Neural progenitor cell (in vitro differentiated cells): ENCODE results near the gene ALOX15. TPM values are rescaled to one million over a fixed set of nuclear protein-coding genes. Genes with fewer than 3 reads are reported as not detected.

Experiments used
- DNase-seq: peaks from one replicate; pipeline ENCODE4 v3.0.0-alpha.2; 2016; ENCODE audit warnings: low spot score
- H2AFZ ChIP-seq: fragments of 200-600 bp; sonication (generic); replicated peaks from 2 replicates; pipeline ENCODE4 v1.6.1; 2016; ENCODE audit warnings: antibody characterized with exemption
- H3F3A ChIP-seq: fragments of 200-600 bp; sonication (generic); 2 replicates; pipeline ENCODE4 v1.6.1; 2016; ENCODE audit warnings: antibody characterized with exemption, low read depth
- H3K27ac ChIP-seq: fragments of 200-600 bp; sonication (generic); 2 replicates; pipeline ENCODE4 v1.5.1; 2016; ENCODE audit warnings: mild to moderate bottlenecking
- H3K27me3 ChIP-seq: fragments of 200-600 bp; sonication (generic); 2 replicates; pipeline ENCODE4 v1.6.1; 2016; ENCODE audit warnings: mild to moderate bottlenecking, moderate library complexity
- H3K36me3 ChIP-seq: fragments of 200-600 bp; sonication (generic); 2 replicates; pipeline ENCODE4 v1.5.1; 2016
- H3K4me1 ChIP-seq: fragments of 200-600 bp; sonication (generic); 2 replicates; pipeline ENCODE4 v1.6.1; 2016; ENCODE audit warnings: mixed run types
- H3K4me2 ChIP-seq: fragments of 200-600 bp; sonication (generic); 2 replicates; pipeline ENCODE4 v1.6.1; 2016
- H3K4me3 ChIP-seq: fragments of 200-600 bp; sonication (generic); 2 replicates; pipeline ENCODE4 v1.5.1; 2016
- H3K79me2 ChIP-seq: fragments of 200-600 bp; sonication (generic); 2 replicates; pipeline ENCODE4 v1.6.1; 2016; ENCODE audit warnings: low read depth
- H3K9ac ChIP-seq: fragments of 200-600 bp; sonication (generic); 2 replicates; pipeline ENCODE4 v1.6.1; 2016
- H3K9me3 ChIP-seq: fragments of 200-600 bp; sonication (generic); 2 replicates; pipeline ENCODE4 v1.5.1; 2016; ENCODE audit warnings: low read depth
- H4K20me1 ChIP-seq: fragments of 200-600 bp; sonication (generic); 2 replicates; pipeline ENCODE4 v1.6.1; 2016; ENCODE audit warnings: low read depth
- H3K27ac Mint-ChIP-seq: 3 replicates; pipeline ENCODE4 v1.8.0; 2021; ENCODE audit warnings: mixed read lengths
- H3K27me3 Mint-ChIP-seq: 2 replicates; pipeline ENCODE4 v1.8.0; 2022; ENCODE audit warnings: low read depth, mild to moderate bottlenecking, inconsistent platforms, moderate library complexity, mixed read lengths; ENCODE audit not compliant: insufficient read depth
- H3K36me3 Mint-ChIP-seq: 3 replicates; pipeline ENCODE4 v1.8.0; 2021; ENCODE audit warnings: mixed read lengths
- H3K4me1 Mint-ChIP-seq: 3 replicates; pipeline ENCODE4 v1.8.0; 2021; ENCODE audit warnings: mixed read lengths
- H3K4me3 Mint-ChIP-seq: 3 replicates; pipeline ENCODE4 v1.8.0; 2021; ENCODE audit warnings: mild to moderate bottlenecking, moderate library complexity, mixed read lengths
- H3K9me3 Mint-ChIP-seq: 3 replicates; pipeline ENCODE4 v1.8.0; 2020; ENCODE audit warnings: mixed read lengths
- CTCF ChIP-seq: fragments of 200-600 bp; sonication (generic); IDR thresholded peaks from 2 replicates; pipeline ENCODE4 v1.5.1; 2017; ENCODE audit warnings: antibody characterized with exemption, mild to moderate bottlenecking
- EZH2 ChIP-seq: fragments of 200-600 bp; sonication (generic); IDR thresholded peaks from 2 replicates; pipeline ENCODE4 v1.6.1; 2017; ENCODE audit warnings: antibody characterized with exemption, mild to moderate bottlenecking, moderate library complexity
- EZH2phosphoT487 ChIP-seq: fragments of 200-600 bp; sonication (generic); IDR thresholded peaks from 2 replicates; pipeline ENCODE4 v1.6.1; 2017; ENCODE audit warnings: antibody characterized with exemption
- total RNA-seq: library from RNA; depleted of rRNA; stranded (reverse); fragments of >200 nt; gene quantifications from 2 replicates; pipeline ENCODE4 v1.2.3, GENCODE V29; 2015; ENCODE audit warnings: low replicate concordance

Gene ALOX15
- total RNA-seq, 1 donor from 2014 or later = not detected

GRCh38 chr17:4673169-4673568 is 31.7 kb upstream of the ALOX15 start:
- no peaks in the 10 kb centered on the region for H3K9me3 ChIP-seq
- peaks cover 30% of the 10 kb centered on the region for H3K36me3 Mint-ChIP-seq
- H3K4me1 Mint-ChIP-seq = no peaks in the 10 kb centered on the region
- peaks cover 7% of the 10 kb centered on the region for H3F3A ChIP-seq
- DNase-seq = no peak
- no peak overlapping the region for H3K9ac ChIP-seq
- no peaks in the 10 kb centered on the region for H3K27me3 ChIP-seq
- H4K20me1 ChIP-seq = no peaks in the 10 kb centered on the region
- no peaks in the 10 kb centered on the region for H3K36me3 ChIP-seq
- H3K4me2 ChIP-seq = no peak overlapping the region
- no peaks in the 10 kb centered on the region for H3K9me3 Mint-ChIP-seq
- no peaks in the 10 kb centered on the region for H3K27me3 Mint-ChIP-seq
- no peak overlapping the region for H2AFZ ChIP-seq
- no peak overlapping the region for H3K4me3 Mint-ChIP-seq
- TF ChIP-seq EZH2phosphoT487 (no peak), EZH2 (no peak), CTCF (no peak)
- H3K79me2 ChIP-seq = no peaks in the 10 kb centered on the region
- H3K27ac Mint-ChIP-seq = no peak overlapping the region
- H3K4me3 ChIP-seq = no peak overlapping the region
- H3K27ac ChIP-seq = no peak overlapping the region
- H3K4me1 ChIP-seq = no peaks in the 10 kb centered on the region

GRCh38 chr17:4672751-4673150 is 31.3 kb upstream of the ALOX15 start:
- H3K27me3 Mint-ChIP-seq = no peaks in the 10 kb centered on the region
- no peaks in the 10 kb centered on the region for H3K4me1 Mint-ChIP-seq
- peaks cover 30% of the 10 kb centered on the region for H3K36me3 Mint-ChIP-seq
- TF ChIP-seq CTCF = no peak
- no peak for TF ChIP-seq EZH2phosphoT487
- TF ChIP-seq EZH2 = no peak
- no peak overlapping the region for H3K27ac Mint-ChIP-seq
- Histone ChIP-seq H3K4me1 (no peaks in the 10 kb centered on the region), H3F3A (peaks cover 11% of the 10 kb centered on the region), H3K79me2 (no peaks in the 10 kb centered on the region), H3K36me3 (no peaks in the 10 kb centered on the region), H2AFZ (no peak overlapping the region), H3K9ac (no peak overlapping the region), H3K27ac (no peak overlapping the region), H3K9me3 (no peaks in the 10 kb centered on the region), H4K20me1 (no peaks in the 10 kb centered on the region), H3K4me3 (no peak overlapping the region), H3K4me2 (no peak overlapping the region), H3K27me3 (no peaks in the 10 kb centered on the region)
- no peak for DNase-seq
- H3K9me3 Mint-ChIP-seq = no peaks in the 10 kb centered on the region
- no peak overlapping the region for H3K4me3 Mint-ChIP-seq

GRCh38 chr17:4672055-4672630 is 30.7 kb upstream of the ALOX15 start:
- H3K9ac ChIP-seq = no peak overlapping the region
- no peaks in the 10 kb centered on the region for H3K9me3 ChIP-seq
- no peaks in the 10 kb centered on the region for H3K36me3 ChIP-seq
- no peaks in the 10 kb centered on the region for H3K9me3 Mint-ChIP-seq
- H3K27me3 Mint-ChIP-seq = no peaks in the 10 kb centered on the region
- H3K4me3 Mint-ChIP-seq = no peak overlapping the region
- peaks cover 30% of the 10 kb centered on the region for H3K36me3 Mint-ChIP-seq
- H3K4me3 ChIP-seq = no peak overlapping the region
- no peaks in the 10 kb centered on the region for H3K27me3 ChIP-seq
- no peak overlapping the region for H3K27ac ChIP-seq
- DNase-seq = no peak
- no peaks in the 10 kb centered on the region for H3K4me1 Mint-ChIP-seq
- no peak for TF ChIP-seq CTCF
- TF ChIP-seq EZH2 = no peak
- no peak for TF ChIP-seq EZH2phosphoT487
- no peak overlapping the region for H3K4me2 ChIP-seq
- H3F3A ChIP-seq = peaks cover 17% of the 10 kb centered on the region
- no peak overlapping the region for H2AFZ ChIP-seq
- H3K27ac Mint-ChIP-seq = no peak overlapping the region
- no peaks in the 10 kb centered on the region for H3K79me2 ChIP-seq
- no peaks in the 10 kb centered on the region for H4K20me1 ChIP-seq
- no peaks in the 10 kb centered on the region for H3K4me1 ChIP-seq
